IPS DF 6.9 (cell line): Measurements from ENCODE around the gene NUFIP1.
"Not testable (repeated sequence)": the region's sequence is repeated elsewhere in the genome, so short reads cannot be mapped to it uniquely, and the experiment has no call there.

ENCODE experiments used
- DNase-seq: peaks from one replicate; pipeline ENCODE4 v3.0.0-alpha.2; 2013; ENCODE audit warnings: low read depth, low spot score
- H3K27ac ChIP-seq: one replicate; pipeline ENCODE4 v1.5.1; 2013; ENCODE audit warnings: low read length, control low read depth
- H3K27me3 ChIP-seq: 2 replicates; pipeline ENCODE4 v1.6.1; 2013; ENCODE audit warnings: mild to moderate bottlenecking, low read length; ENCODE audit not compliant: control insufficient read depth, insufficient read depth
- H3K36me3 ChIP-seq: 2 replicates; pipeline ENCODE4 v1.6.1; 2013; ENCODE audit warnings: low read length; ENCODE audit not compliant: control insufficient read depth, insufficient read depth
- H3K4me1 ChIP-seq: 2 replicates; pipeline ENCODE4 v1.6.1; 2013; ENCODE audit warnings: low read length; ENCODE audit not compliant: control insufficient read depth, insufficient read depth
- H3K4me3 ChIP-seq: 2 replicates; pipeline ENCODE4 v1.5.1; 2013; ENCODE audit warnings: mild to moderate bottlenecking, low read length
- H3K9me3 ChIP-seq: 2 replicates; pipeline ENCODE4 v1.6.1; 2013; ENCODE audit warnings: low read length, inconsistent platforms; ENCODE audit not compliant: control insufficient read depth, insufficient read depth
- WGBS: extraction: QIAGEN DNeasy Blood & Tissue Kit; methylation state at CpG from one replicate; pipeline ENCODE4 v1.1.7; 2013; ENCODE audit warnings: mixed read lengths, missing lambda C conversion rate; ENCODE audit not compliant: insufficient read length, insufficient coverage; 5-methylcytosine and 5-hydroxymethylcytosine counted together

Gene NUFIP1

GRCh38 chr13:44989071-44989889 lies at the start of gene NUFIP1, which contains the start of gene GPALPP1:
TSS of gene NUFIP1 (minus strand) at chr13:44989471. CDS start at chr13:44989436, 35 bp downstream.
TSS of gene GPALPP1 (plus strand) at chr13:44989538. CDS start at chr13:44989655, 117 bp downstream.
- no CpG with 5 or more reads among the region's 66 CpGs for WGBS
- no peaks in the 10 kb centered on the region; the same call in 1 of the 2 replicates for H3K36me3 ChIP-seq
- no peaks in the 10 kb centered on the region for H3K27me3 ChIP-seq
- H3K4me3 ChIP-seq: peak within 1 kb of the TSS; percentile 96
- no peak within 1 kb of the TSS for H3K27ac ChIP-seq
- DNase-seq: peak; percentile 82
- no peaks in the 10 kb centered on the region for H3K9me3 ChIP-seq
- 0 out of 2 replicates have a peak, but pooled peaks cover 1% of the 10 kb centered on the region for H3K4me1 ChIP-seq

GRCh38 chr13:45036206-45036605 lies 46.9 kb upstream of the NUFIP1 start:
- Histone ChIP-seq H3K36me3 (no peaks in the 10 kb centered on the region), H3K27ac (no peak overlapping the region), H3K27me3 (no peaks in the 10 kb centered on the region), H3K4me3 (no peak overlapping the region), H3K4me1 (no peaks in the 10 kb centered on the region), H3K9me3 (no peaks in the 10 kb centered on the region)
- DNase-seq: no peak

GRCh38 chr13:45034342-45034741 lies 45.1 kb upstream of the NUFIP1 start:
- H3K27me3 ChIP-seq: no peaks in the 10 kb centered on the region
- H3K36me3 ChIP-seq: no peaks in the 10 kb centered on the region
- no peak overlapping the region for H3K27ac ChIP-seq
- no peaks in the 10 kb centered on the region for H3K4me1 ChIP-seq
- no peak overlapping the region for H3K4me3 ChIP-seq
- DNase-seq: no peak
- WGBS: no CpG with 5 or more reads among the region's 2 CpGs
- H3K9me3 ChIP-seq: no peaks in the 10 kb centered on the region

- H3K4me3 ChIP-seq: no peak overlapping the region
- H3K9me3 ChIP-seq: no peaks in the 10 kb centered on the region
- WGBS: no CpG with 5 or more reads among the region's 2 CpGs
- no peak for DNase-seq
- H3K27me3 ChIP-seq: no peaks in the 10 kb centered on the region
- H3K4me1 ChIP-seq: no peaks in the 10 kb centered on the region
- H3K27ac ChIP-seq: no peak overlapping the region
- H3K36me3 ChIP-seq: no peaks in the 10 kb centered on the region
Observed at GRCh38 chr13:45024847-45025246, 35.6 kb upstream of the NUFIP1 start.

GRCh38 chr13:45021250-45021649 lies 32.0 kb upstream of the NUFIP1 start:
- Histone ChIP-seq H3K4me1 (no peaks in the 10 kb centered on the region), H3K4me3 (no peak overlapping the region), H3K9me3 (no peaks in the 10 kb centered on the region), H3K27ac (no peak overlapping the region), H3K27me3 (no peaks in the 10 kb centered on the region), H3K36me3 (no peaks in the 10 kb centered on the region)
- no CpG with 5 or more reads among the region's 3 CpGs for WGBS
- DNase-seq: no peak

GRCh38 chr13:45019981-45020380 lies 30.7 kb upstream of the NUFIP1 start:
- not testable (repeated sequence) for H3K27me3 ChIP-seq, H3K9me3 ChIP-seq, H3K4me3 ChIP-seq, DNase-seq, H3K4me1 ChIP-seq, H3K36me3 ChIP-seq, H3K27ac ChIP-seq
- WGBS: no CpG with 5 or more reads among the region's 7 CpGs

- Histone ChIP-seq H3K9me3 (no peaks in the 10 kb centered on the region), H3K27ac (no peak overlapping the region)
- WGBS: no CpG with 5 or more reads among the region's 3 CpGs
Observed at GRCh38 chr13:45016792-45017425, 27.6 kb upstream of the NUFIP1 start.

GRCh38 chr13:45015300-45015699 lies 26.0 kb upstream of the NUFIP1 start:
- Histone ChIP-seq H3K4me3 (no peak overlapping the region), H3K36me3 (no peaks in the 10 kb centered on the region; the same call in 1 of the 2 replicates), H3K27ac (no peak overlapping the region), H3K4me1 (no peaks in the 10 kb centered on the region), H3K27me3 (no peaks in the 10 kb centered on the region), H3K9me3 (no peaks in the 10 kb centered on the region)
- no CpG with 5 or more reads among the region's 2 CpGs for WGBS
- DNase-seq: no peak

More at GRCh38 chr13:45016792-45017425, 27.6 kb upstream of the NUFIP1 start:
- no peaks in the 10 kb centered on the region for H3K4me1 ChIP-seq
- no peaks in the 10 kb centered on the region for H3K27me3 ChIP-seq
- H3K4me3 ChIP-seq: no peak overlapping the region
- no peaks in the 10 kb centered on the region; the same call in 1 of the 2 replicates for H3K36me3 ChIP-seq
- DNase-seq: no peak

- Histone ChIP-seq H3K36me3 (no peaks in the 10 kb centered on the region; the same call in 1 of the 2 replicates), H3K4me3 (no peak overlapping the region), H3K9me3 (no peaks in the 10 kb centered on the region), H3K4me1 (no peaks in the 10 kb centered on the region), H3K27ac (no peak overlapping the region), H3K27me3 (no peaks in the 10 kb centered on the region)
- WGBS: no CpG with 5 or more reads among the region's 6 CpGs
- DNase-seq: no peak
Observed at GRCh38 chr13:45011198-45011597, 21.9 kb upstream of the NUFIP1 start.

GRCh38 chr13:45007823-45008222 lies 18.6 kb upstream of the NUFIP1 start:
- H3K36me3 ChIP-seq: no peaks in the 10 kb centered on the region
- DNase-seq: no peak
- H3K4me3 ChIP-seq: no peak overlapping the region
- no peaks in the 10 kb centered on the region for H3K9me3 ChIP-seq
- WGBS: no CpG with 5 or more reads among the region's 1 CpG
- H3K27me3 ChIP-seq: no peaks in the 10 kb centered on the region
- no peaks in the 10 kb centered on the region for H3K4me1 ChIP-seq
- no peak overlapping the region for H3K27ac ChIP-seq
